Measurements from ENCODE around the gene AGMO. TPM values are rescaled to one million over a fixed set of nuclear protein-coding genes. Genes with fewer than 3 reads are reported as not detected.

AGMO gene
- total and polyA plus RNA-seq, 2 of the 8 experiments (the other 6 are each of a cell fraction or from before 2014, with no cell fraction given), result 0.22 to 0.45 TPM

- no peak for TF ChIP-seq TAF7 (optimal IDR thresholded peaks at IDR 0.05; ENCODE audit: borderline replicate concordance, low read depth, low read length)
- no peak for TF ChIP-seq CHD1 (IDR thresholded peaks at IDR 0.05; ENCODE audit: low read depth, low read length)
- TF ChIP-seq JUN (IDR thresholded peaks at IDR 0.05; ENCODE audit: low read depth, low read length), result no peak
Measured at GRCh38 chr7:15327001-15327400, 234.8 kb downstream of the AGMO start (continued).
